ENCODE measurements around the gene TMEM61. TPM values are rescaled to one million over a fixed set of nuclear protein-coding genes. Genes with fewer than 3 reads are reported as not detected.

TMEM61 gene
- total RNA-seq, 4 donors from 2014 or later, result 6.6 to 13.9 (median 9.3) TPM

DNA sequence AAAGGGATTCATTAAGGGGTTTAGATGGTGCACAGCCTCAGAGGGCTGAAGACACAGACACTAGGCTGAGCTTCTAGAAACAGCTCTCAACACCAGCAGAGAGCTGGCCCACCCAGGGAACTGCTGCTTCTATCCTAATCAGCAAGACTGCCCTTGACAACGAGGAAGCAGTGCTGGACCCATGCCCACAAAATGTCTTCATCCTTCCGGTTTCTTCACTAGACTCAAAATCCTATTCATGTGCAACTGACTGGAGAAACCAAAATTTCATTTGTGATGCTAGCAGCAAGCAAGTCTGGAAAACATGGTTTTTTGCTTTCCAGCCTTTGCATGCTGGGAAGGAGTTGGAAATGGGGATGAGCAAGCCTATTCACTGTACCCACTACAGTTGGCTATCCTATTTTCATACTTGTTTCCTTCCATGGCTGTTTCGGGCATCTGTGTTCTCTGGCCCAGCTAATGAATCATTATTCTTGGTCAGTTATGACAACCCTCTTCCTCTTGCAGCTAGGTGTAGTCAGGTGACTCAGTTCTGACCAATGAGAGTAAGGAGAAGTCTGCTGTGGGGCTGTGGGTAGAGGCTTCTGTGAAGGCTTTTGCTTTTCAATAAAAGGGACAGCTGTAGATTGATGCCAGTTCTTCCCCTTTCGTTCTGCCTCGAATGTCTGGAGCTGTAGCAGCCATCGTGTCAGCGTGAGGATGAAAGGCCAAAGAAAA is 14.6 kb upstream of the TMEM61 start:
- Histone ChIP-seq H3K4me3 (no peak overlapping the region), H3K27ac (no peak overlapping the region)
- TF ChIP-seq POLR2A (IDR thresholded peaks at IDR 0.05), result no peak
- TF ChIP-seq, protein P1, sequence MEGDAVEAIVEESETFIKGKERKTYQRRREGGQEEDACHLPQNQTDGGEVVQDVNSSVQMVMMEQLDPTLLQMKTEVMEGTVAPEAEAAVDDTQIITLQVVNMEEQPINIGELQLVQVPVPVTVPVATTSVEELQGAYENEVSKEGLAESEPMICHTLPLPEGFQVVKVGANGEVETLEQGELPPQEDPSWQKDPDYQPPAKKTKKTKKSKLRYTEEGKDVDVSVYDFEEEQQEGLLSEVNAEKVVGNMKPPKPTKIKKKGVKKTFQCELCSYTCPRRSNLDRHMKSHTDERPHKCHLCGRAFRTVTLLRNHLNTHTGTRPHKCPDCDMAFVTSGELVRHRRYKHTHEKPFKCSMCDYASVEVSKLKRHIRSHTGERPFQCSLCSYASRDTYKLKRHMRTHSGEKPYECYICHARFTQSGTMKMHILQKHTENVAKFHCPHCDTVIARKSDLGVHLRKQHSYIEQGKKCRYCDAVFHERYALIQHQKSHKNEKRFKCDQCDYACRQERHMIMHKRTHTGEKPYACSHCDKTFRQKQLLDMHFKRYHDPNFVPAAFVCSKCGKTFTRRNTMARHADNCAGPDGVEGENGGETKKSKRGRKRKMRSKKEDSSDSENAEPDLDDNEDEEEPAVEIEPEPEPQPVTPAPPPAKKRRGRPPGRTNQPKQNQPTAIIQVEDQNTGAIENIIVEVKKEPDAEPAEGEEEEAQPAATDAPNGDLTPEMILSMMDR (IDR thresholded peaks at IDR 0.05), result no peak

GRCh38 chr1:54967372-54967771 is 13.1 kb upstream of the TMEM61 start:
- Histone ChIP-seq H3K36me3 (no peaks in the 10 kb centered on the region), H3K27ac (no peak overlapping the region), H3K9me3 (no peaks in the 10 kb centered on the region), H3K27me3 (no peaks in the 10 kb centered on the region), H3K4me3 (no peak overlapping the region), H3K4me1 (peaks cover 0 to 4% (median 0%) of the 10 kb centered on the region in 4 donors)
- TF ChIP-seq, protein P1 (IDR thresholded peaks at IDR 0.05), result no peak
- no peak for TF ChIP-seq POLR2A (IDR thresholded peaks at IDR 0.05)
- DNase-seq, result no peak

More for the DNA sequence above, 14.6 kb upstream of the TMEM61 start:
- no peaks in the 10 kb centered on the region for H3K36me3 ChIP-seq
- peak in 2 of 3 donors; percentile 19 to 74 for DNase-seq
- H3K4me1 ChIP-seq, result peaks cover 0 to 4% (median 0%) of the 10 kb centered on the region in 4 donors
- H3K9me3 ChIP-seq, result no peaks in the 10 kb centered on the region
- H3K27me3 ChIP-seq, result no peaks in the 10 kb centered on the region

GRCh38 chr1:54968551-54968950 is 11.9 kb upstream of the TMEM61 start:
- Histone ChIP-seq H3K4me3 (no peak overlapping the region), H3K36me3 (no peaks in the 10 kb centered on the region), H3K27me3 (no peaks in the 10 kb centered on the region), H3K27ac (no peak overlapping the region), H3K4me1 (peaks cover 0 to 4% (median 0%) of the 10 kb centered on the region in 4 donors), H3K9me3 (no peaks in the 10 kb centered on the region)
- peak in 1 of 3 donors; percentile 11 for DNase-seq
- TF ChIP-seq, protein P1 (IDR thresholded peaks at IDR 0.05), result no peak
- TF ChIP-seq POLR2A (IDR thresholded peaks at IDR 0.05), result no peak

- H3K4me3 ChIP-seq, result no peak overlapping the region
- peak in 1 of 3 donors; percentile 4 for DNase-seq
- no peak for TF ChIP-seq POLR2A (IDR thresholded peaks at IDR 0.05)
- TF ChIP-seq, protein P1 (IDR thresholded peaks at IDR 0.05), result no peak
- peaks cover 0 to 4% (median 0%) of the 10 kb centered on the region in 4 donors for H3K4me1 ChIP-seq
- no peak overlapping the region for H3K27ac ChIP-seq
- no peaks in the 10 kb centered on the region for H3K9me3 ChIP-seq
- H3K36me3 ChIP-seq, result no peaks in the 10 kb centered on the region
- no peaks in the 10 kb centered on the region for H3K27me3 ChIP-seq
Measured at GRCh38 chr1:54969879-54970278, 10.5 kb upstream of the TMEM61 start.

DNA sequence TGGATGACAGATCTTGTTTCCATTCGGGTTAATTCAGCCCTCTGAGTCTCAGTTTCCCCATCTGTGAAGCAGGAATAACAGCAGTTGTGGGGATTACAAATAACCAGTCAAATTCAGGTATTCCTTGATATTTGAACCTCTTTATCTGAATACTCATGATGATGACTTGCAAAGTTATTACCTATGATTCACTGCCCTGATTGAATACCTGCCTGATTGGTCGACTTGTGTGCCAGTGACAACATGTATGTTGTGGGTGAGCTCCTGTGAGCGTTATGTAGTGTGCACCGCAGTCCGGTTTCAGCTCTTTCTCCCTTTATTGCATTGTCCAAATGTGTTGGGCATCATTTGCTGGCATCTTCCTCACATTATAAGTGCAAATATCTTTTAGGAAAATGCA is 9.5 kb upstream of the TMEM61 start:
- Histone ChIP-seq H3K4me1 (no peaks in the 10 kb centered on the region), H3K27ac (peak overlapping the region in 1 of 4 donors; percentile 25), H3K27me3 (no peaks in the 10 kb centered on the region), H3K36me3 (no peaks in the 10 kb centered on the region), H3K9me3 (no peaks in the 10 kb centered on the region), H3K4me3 (no peak overlapping the region)
- no peak for TF ChIP-seq POLR2A (IDR thresholded peaks at IDR 0.05)
- TF ChIP-seq, protein P1 (IDR thresholded peaks at IDR 0.05), result no peak
- DNase-seq, result peak in 1 of 3 donors; percentile 36
